Measurements from ENCODE around the gene RHBDF1. TPM values are rescaled to one million over a fixed set of nuclear protein-coding genes. Genes with fewer than 3 reads are reported as not detected.

Gene RHBDF1
- total and polyA plus RNA-seq, 4 donors = 1.8 to 6.2 (median 3.5) TPM

- Histone ChIP-seq H3K4me1 (ENCODE audit: control insufficient read depth in 4 of 4, insufficient read depth in 4 of 4, low read length in 3 of 4) (no peaks in the 10 kb centered on the region), H3K36me3 (ENCODE audit: control insufficient read depth in 4 of 4, insufficient read depth in 3 of 4, low read depth in 1 of 4, low read length in 3 of 4) (peaks cover 1 to 3% (median 3%) of the 10 kb centered on the region in 4 donors), H3K27ac (ENCODE audit: low read depth in 1 of 2, low read length in 2 of 2) (no peak overlapping the region), H3K9me3 (ENCODE audit: control insufficient read depth in 4 of 4, low read length in 3 of 4) (no peaks in the 10 kb centered on the region), H3K9ac (ENCODE audit: low read depth in 1 of 2, low read length in 2 of 2) (no peak overlapping the region), H3K4me3 (ENCODE audit: low read depth in 1 of 3, low read length in 3 of 3) (no peak overlapping the region), H3K27me3 (ENCODE audit: control insufficient read depth in 4 of 4, insufficient read depth in 4 of 4, low read length in 3 of 4) (no peaks in the 10 kb centered on the region)
- peak; percentile 73 for DNase-seq (ENCODE audit: low spot score)
- TF ChIP-seq REST (IDR thresholded peaks at IDR 0.05) (no peak), RXRA (IDR thresholded peaks at IDR 0.05) (no peak), FOXA1 (IDR thresholded peaks at IDR 0.05) (no peak), JUND (IDR thresholded peaks at IDR 0.05) (no peak), MAX (IDR thresholded peaks at IDR 0.05) (no peak), EGR1 (IDR thresholded peaks at IDR 0.05; ENCODE audit: low read depth in 2 of 2) (no peak), ZBTB33 (IDR thresholded peaks at IDR 0.05) (no peak), RAD21 (IDR thresholded peaks at IDR 0.05) (no peak), FOXA2 (IDR thresholded peaks at IDR 0.05) (no peak), SP1 (IDR thresholded peaks at IDR 0.05) (no peak)
- 91% methylated on average over 3 of the region's 3 CpGs for WGBS
Measured at GRCh38 chr16:119835-120491, 47.5 kb upstream of the RHBDF1 start.

- H3K4me3 ChIP-seq (ENCODE audit: low read depth in 1 of 3, low read length in 3 of 3) = no peak overlapping the region
- H3K4me1 ChIP-seq (ENCODE audit: control insufficient read depth in 4 of 4, insufficient read depth in 4 of 4, low read length in 3 of 4) = no peaks in the 10 kb centered on the region
- H3K27me3 ChIP-seq (ENCODE audit: control insufficient read depth in 4 of 4, insufficient read depth in 4 of 4, low read length in 3 of 4) = no peaks in the 10 kb centered on the region
- no peak for DNase-seq (ENCODE audit: low spot score)
- TF ChIP-seq REST (IDR thresholded peaks at IDR 0.05) = no peak
- no peak for TF ChIP-seq HNF4A (conservative IDR thresholded peaks at IDR 0.05)
- no peak overlapping the region for H3K27ac ChIP-seq (ENCODE audit: low read depth in 1 of 2, low read length in 2 of 2)
- 93% methylated on average over 5 of the region's 5 CpGs for WGBS
- no peaks in the 10 kb centered on the region for H3K9me3 ChIP-seq (ENCODE audit: control insufficient read depth in 4 of 4, low read length in 3 of 4)
- no peak overlapping the region for H3K9ac ChIP-seq (ENCODE audit: low read depth in 1 of 2, low read length in 2 of 2)
- H3K36me3 ChIP-seq (ENCODE audit: control insufficient read depth in 4 of 4, insufficient read depth in 3 of 4, low read depth in 1 of 4, low read length in 3 of 4) = peaks cover 1 to 6% (median 3%) of the 10 kb centered on the region in 4 donors
Measured at GRCh38 chr16:119295-119694, 46.9 kb upstream of the RHBDF1 start.
